HG02938 (cell line): ENCODE data around the gene GMDS.

Experiments used
- ATAC-seq: cut with Tn5 transposase; IDR thresholded peaks from one replicate; pipeline ENCODE4 v1.9.1; 2021; ENCODE audit warnings: mild to moderate bottlenecking, moderate library complexity; ENCODE audit not compliant: unreplicated experiment

GMDS gene

GRCh38 chr6:1958257-1958656 is 287.1 kb downstream of the GMDS start:
- no peak for ATAC-seq

- ATAC-seq: no peak
These were observed 287.7 kb downstream of the GMDS start for GRCh38 chr6:1957746-1958145.

GRCh38 chr6:1952740-1953360 is 292.6 kb downstream of the GMDS start:
- ATAC-seq: no peak

GRCh38 chr6:1950631-1951030 is 294.8 kb downstream of the GMDS start:
- ATAC-seq: no peak

GRCh38 chr6:1949538-1949937 is 295.9 kb downstream of the GMDS start:
- ATAC-seq: no peak

GRCh38 chr6:1947922-1948321 is 297.5 kb downstream of the GMDS start:
- no peak for ATAC-seq

GRCh38 chr6:1946583-1946982 is 298.8 kb downstream of the GMDS start:
- no peak for ATAC-seq

- no peak for ATAC-seq
These were observed 300.1 kb downstream of the GMDS start for GRCh38 chr6:1945235-1945832.

- no peak for ATAC-seq
These were observed 302.6 kb downstream of the GMDS start for GRCh38 chr6:1942834-1943233.

GRCh38 chr6:1941534-1941933 is 303.9 kb downstream of the GMDS start:
- no peak for ATAC-seq

GRCh38 chr6:1940381-1940780 is 305.0 kb downstream of the GMDS start:
- no peak for ATAC-seq

GRCh38 chr6:1933292-1933691 is 312.1 kb downstream of the GMDS start:
- no peak for ATAC-seq

GRCh38 chr6:1931817-1932216 is 313.6 kb downstream of the GMDS start:
- ATAC-seq: no peak

GRCh38 chr6:1930356-1930755 is 315.0 kb downstream of the GMDS start:
- no peak for ATAC-seq

- ATAC-seq: no peak
These were observed 315.5 kb downstream of the GMDS start for GRCh38 chr6:1929931-1930330.

GRCh38 chr6:1925743-1926430 is 319.5 kb downstream of the GMDS start:
- no peak for ATAC-seq

GRCh38 chr6:1923449-1923848 is 322.0 kb downstream of the GMDS start:
- no peak for ATAC-seq

- ATAC-seq: no peak
These were observed 327.6 kb downstream of the GMDS start for GRCh38 chr6:1917626-1918371.

- ATAC-seq: no peak
These were observed 328.9 kb downstream of the GMDS start for GRCh38 chr6:1916334-1917070.

GRCh38 chr6:1915226-1915625 is 330.2 kb downstream of the GMDS start:
- no peak for ATAC-seq

GRCh38 chr6:1913577-1913976 is 331.8 kb downstream of the GMDS start:
- ATAC-seq: no peak
